Gastroesophageal sphincter (tissue), 4 donors: Measurements from ENCODE around the gene CAMSAP1. TPM values are rescaled to one million over a fixed set of nuclear protein-coding genes. Genes with fewer than 3 reads are reported as not detected.
"Not testable (repeated sequence)": the region's sequence is repeated elsewhere in the genome, so short reads cannot be mapped to it uniquely, and the experiment has no call there.

Experiments used
- ATAC-seq: fragments of 150-250 bp; one replicate; pipeline ENCODE4 v1.9.1; 2016; ENCODE audit warnings: mild to moderate bottlenecking, moderate library complexity
- H3K27ac ChIP-seq, 4 donors: fragments of 200-600 bp; sonication (generic) in 3 of 4; 1 replicate in 3 of 4; 2 replicates in 1 of 4; pipeline ENCODE4 v1.5.1; 2016 to 2019
- H3K27me3 ChIP-seq: fragments of 200-600 bp; sonication (generic); one replicate; pipeline ENCODE4 v1.5.1; 2019
- H3K36me3 ChIP-seq, 2 donors: fragments of 200-600 bp; sonication (generic); one replicate each; pipeline ENCODE4 v1.5.1; 2019; ENCODE audit warnings: control low read depth in 1 of 2
- H3K4me1 ChIP-seq, 3 donors: fragments of 200-600 bp; sonication (generic); 1 replicate in 2 of 3; 2 replicates in 1 of 3; pipeline ENCODE4 v1.5.1; 2016 to 2019; ENCODE audit warnings: control low read depth in 2 of 3
- H3K4me3 ChIP-seq, 2 donors: fragments of 200-600 bp; sonication (generic); one replicate each; pipeline ENCODE4 v1.5.1; 2019; ENCODE audit warnings: mild to moderate bottlenecking in 1 of 2, moderate library complexity in 1 of 2
- H3K9me3 ChIP-seq, 3 donors: fragments of 200-600 bp; sonication (generic); one replicate each; pipeline ENCODE4 v1.5.1; 2017 to 2019; ENCODE audit warnings: control low read depth in 2 of 3
- EP300 ChIP-seq: sonication (generic); formaldehyde crosslinking; IDR thresholded peaks from one replicate; pipeline ENCODE4 v1.6.1; 2017; ENCODE audit warnings: antibody characterized with exemption, mild to moderate bottlenecking
- POLR2A ChIP-seq, 2 donors: fragments of 450-650 bp; IDR thresholded peaks; one replicate each; pipeline ENCODE4 v1.6.1; 2017; ENCODE audit warnings: antibody characterized with exemption in 2 of 2, mild to moderate bottlenecking in 2 of 2, moderate library complexity in 1 of 2
- POLR2AphosphoS5 ChIP-seq: sonication (generic); formaldehyde crosslinking; IDR thresholded peaks from one replicate; pipeline ENCODE4 v1.6.1; 2017; ENCODE audit warnings: antibody characterized with exemption
- WGBS, 2 donors: methylation state at CpG; one replicate each; pipeline ENCODE4 v1.1.5; 2018; ENCODE audit warnings: low coverage in 1 of 2; 5-methylcytosine and 5-hydroxymethylcytosine counted together
- total RNA-seq, 4 donors: library from RNA; depleted of rRNA; stranded (reverse); fragments of >200 nt; gene quantifications; one replicate each; pipeline ENCODE4 v1.1.0, GENCODE V29; 2016
- TF ChIP-seq, protein P1 (sequence below), 4 experiments: fragments of 200-600 bp in 2 of 4; fragments of 450-650 bp in 2 of 4; sonication (generic) in 1 of 4; IDR thresholded peaks; one replicate each; pipeline ENCODE4 v1.5.1; 2017 to 2019; ENCODE audit warnings: antibody characterized with exemption in 4 of 4, mild to moderate bottlenecking in 2 of 4, moderate library complexity in 2 of 4

Gene CAMSAP1
- total RNA-seq, 4 donors from 2014 or later, result 27.5 to 49.2 (median 28.2) TPM

DNA sequence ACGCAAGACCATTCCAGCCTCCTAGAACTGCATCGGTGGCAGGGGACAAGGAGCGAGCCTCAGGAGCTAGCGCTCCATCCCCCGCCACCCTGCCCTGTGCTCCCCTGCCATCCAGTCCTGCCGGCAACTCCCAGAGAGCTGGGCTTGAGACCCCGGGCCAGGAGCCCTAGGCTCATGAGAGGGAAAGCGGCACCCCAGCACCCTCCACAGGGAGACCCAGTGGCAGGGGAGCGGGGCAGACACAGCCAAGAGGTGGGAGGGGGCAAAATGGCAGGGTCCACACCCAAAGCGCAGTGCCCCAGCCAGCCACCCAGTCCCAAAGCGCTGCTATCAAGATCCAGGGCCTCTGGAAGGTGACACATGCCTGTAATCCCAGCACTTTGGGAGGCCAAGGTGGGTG lies 41.1 kb upstream of the CAMSAP1 start:
- WGBS, 2 donors, result 92% methylated on average over 3 of the region's 11 CpGs; no CpG with 5 or more reads in 1 of the 2 donors
- TF ChIP-seq EP300 (no peak), POLR2A (IDR thresholded peaks at IDR 0.05) (no peak), POLR2AphosphoS5 (no peak)
- TF ChIP-seq, protein P1, sequence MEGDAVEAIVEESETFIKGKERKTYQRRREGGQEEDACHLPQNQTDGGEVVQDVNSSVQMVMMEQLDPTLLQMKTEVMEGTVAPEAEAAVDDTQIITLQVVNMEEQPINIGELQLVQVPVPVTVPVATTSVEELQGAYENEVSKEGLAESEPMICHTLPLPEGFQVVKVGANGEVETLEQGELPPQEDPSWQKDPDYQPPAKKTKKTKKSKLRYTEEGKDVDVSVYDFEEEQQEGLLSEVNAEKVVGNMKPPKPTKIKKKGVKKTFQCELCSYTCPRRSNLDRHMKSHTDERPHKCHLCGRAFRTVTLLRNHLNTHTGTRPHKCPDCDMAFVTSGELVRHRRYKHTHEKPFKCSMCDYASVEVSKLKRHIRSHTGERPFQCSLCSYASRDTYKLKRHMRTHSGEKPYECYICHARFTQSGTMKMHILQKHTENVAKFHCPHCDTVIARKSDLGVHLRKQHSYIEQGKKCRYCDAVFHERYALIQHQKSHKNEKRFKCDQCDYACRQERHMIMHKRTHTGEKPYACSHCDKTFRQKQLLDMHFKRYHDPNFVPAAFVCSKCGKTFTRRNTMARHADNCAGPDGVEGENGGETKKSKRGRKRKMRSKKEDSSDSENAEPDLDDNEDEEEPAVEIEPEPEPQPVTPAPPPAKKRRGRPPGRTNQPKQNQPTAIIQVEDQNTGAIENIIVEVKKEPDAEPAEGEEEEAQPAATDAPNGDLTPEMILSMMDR (IDR thresholded peaks at IDR 0.05), result no peak

DNA sequence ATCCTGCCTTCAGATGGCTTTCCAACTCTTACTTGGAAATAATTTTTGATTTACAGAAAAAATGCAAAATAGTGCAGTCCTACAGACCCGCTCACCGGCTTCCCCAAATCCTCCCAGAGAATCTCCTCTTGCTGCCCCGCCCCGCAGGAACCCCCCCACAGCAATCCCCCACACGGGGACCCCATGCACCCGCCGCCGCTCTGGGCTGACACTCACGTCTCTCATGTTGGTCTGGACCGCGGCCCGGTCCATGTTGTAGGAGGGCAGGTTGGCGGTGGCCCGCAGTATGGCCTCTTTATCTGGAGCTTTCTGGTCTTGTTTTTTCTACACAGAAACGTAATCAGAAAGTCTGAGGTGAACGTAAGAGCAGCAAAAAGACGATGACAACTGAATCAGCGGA lies 40.2 kb upstream of the CAMSAP1 start:
- no peak overlapping the region for H3K4me3 ChIP-seq
- H3K27ac ChIP-seq, result no peak overlapping the region
- H3K27me3 ChIP-seq, result no peaks in the 10 kb centered on the region
- H3K9me3 ChIP-seq, result no peaks in the 10 kb centered on the region
- no peak for TF ChIP-seq EP300
- TF ChIP-seq, protein P1 (IDR thresholded peaks at IDR 0.05), result no peak
- no peak for TF ChIP-seq POLR2AphosphoS5
- no peak for TF ChIP-seq POLR2A (IDR thresholded peaks at IDR 0.05)
- WGBS, 2 donors, result 74% methylated on average over 3 of the region's 18 CpGs; no CpG with 5 or more reads in 1 of the 2 donors
- H3K4me1 ChIP-seq, result no peaks in the 10 kb centered on the region
- no peak for ATAC-seq
- H3K36me3 ChIP-seq, result peaks cover 0 to 99% of the 10 kb centered on the region in 2 donors

More for the DNA sequence above, 41.1 kb upstream of the CAMSAP1 start:
- H3K27ac ChIP-seq, result no peak overlapping the region
- no peak overlapping the region for H3K4me3 ChIP-seq
- H3K9me3 ChIP-seq, result no peaks in the 10 kb centered on the region
- peaks cover 0 to 99% of the 10 kb centered on the region in 2 donors for H3K36me3 ChIP-seq
- no peaks in the 10 kb centered on the region for H3K4me1 ChIP-seq
- no peaks in the 10 kb centered on the region for H3K27me3 ChIP-seq
- ATAC-seq, result no peak

DNA sequence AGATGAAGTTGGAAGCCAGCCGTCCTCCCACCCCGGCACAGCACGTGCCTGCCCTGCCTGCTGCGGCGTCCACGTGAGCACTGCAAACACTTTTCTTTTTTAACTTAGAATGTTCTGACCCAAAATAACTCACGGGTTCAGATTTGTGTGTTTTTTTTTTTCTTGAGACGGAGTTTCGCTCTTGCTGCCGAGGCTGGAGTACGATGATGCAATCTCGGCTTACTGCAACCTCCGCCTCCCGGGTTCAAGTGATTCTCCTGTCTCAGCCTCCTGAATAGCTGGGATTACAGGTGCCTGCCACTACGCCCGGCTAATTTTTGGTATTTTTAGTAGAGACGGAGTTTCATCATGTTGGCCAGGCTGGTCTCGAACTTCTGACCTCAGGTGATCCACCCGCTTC lies 39.8 kb upstream of the CAMSAP1 start:
- WGBS, 2 donors, result 83 to 94% methylated on average over 4 to 14 of the region's 19 CpGs

GRCh38 chr9:135946392-135946994 lies 39.1 kb upstream of the CAMSAP1 start:
- H3K36me3 ChIP-seq, result peaks cover 0 to 99% of the 10 kb centered on the region in 2 donors
- H3K27me3 ChIP-seq, result no peaks in the 10 kb centered on the region
- ATAC-seq, result no peak
- no peak overlapping the region for H3K27ac ChIP-seq
- WGBS, 2 donors, result no CpG with 5 or more reads among the region's 14 CpGs
- H3K4me1 ChIP-seq, result peaks cover 0 to 7% (median 0%) of the 10 kb centered on the region in 3 donors
- H3K4me3 ChIP-seq, result no peak overlapping the region
- no peak for TF ChIP-seq EP300
- TF ChIP-seq POLR2A (IDR thresholded peaks at IDR 0.05), result no peak
- TF ChIP-seq, protein P1 (IDR thresholded peaks at IDR 0.05), result no peak
- no peak for TF ChIP-seq POLR2AphosphoS5
- no peaks in the 10 kb centered on the region for H3K9me3 ChIP-seq

More for the DNA sequence above, 39.8 kb upstream of the CAMSAP1 start:
- H3K4me3 ChIP-seq, H3K9me3 ChIP-seq, ATAC-seq, H3K27me3 ChIP-seq, H3K4me1 ChIP-seq, H3K27ac ChIP-seq: not testable (repeated sequence)
- peaks cover 0 to 99% of the 10 kb centered on the region in 2 donors for H3K36me3 ChIP-seq

GRCh38 chr9:135945969-135946368 lies 38.6 kb upstream of the CAMSAP1 start:
- H3K4me1 ChIP-seq, result peaks cover 0 to 7% (median 0%) of the 10 kb centered on the region in 3 donors
- H3K27me3 ChIP-seq, result no peaks in the 10 kb centered on the region
- H3K27ac ChIP-seq, result no peak overlapping the region
- no peak overlapping the region for H3K4me3 ChIP-seq
- H3K36me3 ChIP-seq, result peaks cover 0 to 99% of the 10 kb centered on the region in 2 donors
- TF ChIP-seq POLR2AphosphoS5, result no peak
- TF ChIP-seq POLR2A (IDR thresholded peaks at IDR 0.05), result no peak
- TF ChIP-seq, protein P1 (IDR thresholded peaks at IDR 0.05), result no peak
- TF ChIP-seq EP300, result no peak
- WGBS, 2 donors, result 60 to 100% methylated on average over 1 to 3 of the region's 18 CpGs
- no peak for ATAC-seq
- no peaks in the 10 kb centered on the region for H3K9me3 ChIP-seq
